Neural progenitor cell (in vitro differentiated cells): ENCODE data around the gene BMP7. TPM values are rescaled to one million over a fixed set of nuclear protein-coding genes. Genes with fewer than 3 reads are reported as not detected.

ENCODE experiments used
- DNase-seq: peaks from one replicate; pipeline ENCODE4 v3.0.0-alpha.2; 2016; ENCODE audit warnings: low spot score
- H2AFZ ChIP-seq: fragments of 200-600 bp; sonication (generic); replicated peaks from 2 replicates; pipeline ENCODE4 v1.6.1; 2016; ENCODE audit warnings: antibody characterized with exemption
- H3F3A ChIP-seq: fragments of 200-600 bp; sonication (generic); 2 replicates; pipeline ENCODE4 v1.6.1; 2016; ENCODE audit warnings: antibody characterized with exemption, low read depth
- H3K27ac ChIP-seq: fragments of 200-600 bp; sonication (generic); 2 replicates; pipeline ENCODE4 v1.5.1; 2016; ENCODE audit warnings: mild to moderate bottlenecking
- H3K27me3 ChIP-seq: fragments of 200-600 bp; sonication (generic); 2 replicates; pipeline ENCODE4 v1.6.1; 2016; ENCODE audit warnings: mild to moderate bottlenecking, moderate library complexity
- H3K36me3 ChIP-seq: fragments of 200-600 bp; sonication (generic); 2 replicates; pipeline ENCODE4 v1.5.1; 2016
- H3K4me1 ChIP-seq: fragments of 200-600 bp; sonication (generic); 2 replicates; pipeline ENCODE4 v1.6.1; 2016; ENCODE audit warnings: mixed run types
- H3K4me2 ChIP-seq: fragments of 200-600 bp; sonication (generic); 2 replicates; pipeline ENCODE4 v1.6.1; 2016
- H3K4me3 ChIP-seq: fragments of 200-600 bp; sonication (generic); 2 replicates; pipeline ENCODE4 v1.5.1; 2016
- H3K79me2 ChIP-seq: fragments of 200-600 bp; sonication (generic); 2 replicates; pipeline ENCODE4 v1.6.1; 2016; ENCODE audit warnings: low read depth
- H3K9ac ChIP-seq: fragments of 200-600 bp; sonication (generic); 2 replicates; pipeline ENCODE4 v1.6.1; 2016
- H3K9me3 ChIP-seq: fragments of 200-600 bp; sonication (generic); 2 replicates; pipeline ENCODE4 v1.5.1; 2016; ENCODE audit warnings: low read depth
- H4K20me1 ChIP-seq: fragments of 200-600 bp; sonication (generic); 2 replicates; pipeline ENCODE4 v1.6.1; 2016; ENCODE audit warnings: low read depth
- H3K27ac Mint-ChIP-seq: 3 replicates; pipeline ENCODE4 v1.8.0; 2021; ENCODE audit warnings: mixed read lengths
- H3K27me3 Mint-ChIP-seq: 2 replicates; pipeline ENCODE4 v1.8.0; 2022; ENCODE audit warnings: low read depth, mild to moderate bottlenecking, inconsistent platforms, moderate library complexity, mixed read lengths; ENCODE audit not compliant: insufficient read depth
- H3K36me3 Mint-ChIP-seq: 3 replicates; pipeline ENCODE4 v1.8.0; 2021; ENCODE audit warnings: mixed read lengths
- H3K4me1 Mint-ChIP-seq: 3 replicates; pipeline ENCODE4 v1.8.0; 2021; ENCODE audit warnings: mixed read lengths
- H3K4me3 Mint-ChIP-seq: 3 replicates; pipeline ENCODE4 v1.8.0; 2021; ENCODE audit warnings: mild to moderate bottlenecking, moderate library complexity, mixed read lengths
- H3K9me3 Mint-ChIP-seq: 3 replicates; pipeline ENCODE4 v1.8.0; 2020; ENCODE audit warnings: mixed read lengths
- CTCF ChIP-seq: fragments of 200-600 bp; sonication (generic); IDR thresholded peaks from 2 replicates; pipeline ENCODE4 v1.5.1; 2017; ENCODE audit warnings: antibody characterized with exemption, mild to moderate bottlenecking
- EZH2 ChIP-seq: fragments of 200-600 bp; sonication (generic); IDR thresholded peaks from 2 replicates; pipeline ENCODE4 v1.6.1; 2017; ENCODE audit warnings: antibody characterized with exemption, mild to moderate bottlenecking, moderate library complexity
- EZH2phosphoT487 ChIP-seq: fragments of 200-600 bp; sonication (generic); IDR thresholded peaks from 2 replicates; pipeline ENCODE4 v1.6.1; 2017; ENCODE audit warnings: antibody characterized with exemption
- total RNA-seq: library from RNA; depleted of rRNA; stranded (reverse); fragments of >200 nt; gene quantifications from 2 replicates; pipeline ENCODE4 v1.2.3, GENCODE V29; 2015; ENCODE audit warnings: low replicate concordance

BMP7 gene
- total RNA-seq, 1 donor from 2014 or later = 11.2 TPM

DNA sequence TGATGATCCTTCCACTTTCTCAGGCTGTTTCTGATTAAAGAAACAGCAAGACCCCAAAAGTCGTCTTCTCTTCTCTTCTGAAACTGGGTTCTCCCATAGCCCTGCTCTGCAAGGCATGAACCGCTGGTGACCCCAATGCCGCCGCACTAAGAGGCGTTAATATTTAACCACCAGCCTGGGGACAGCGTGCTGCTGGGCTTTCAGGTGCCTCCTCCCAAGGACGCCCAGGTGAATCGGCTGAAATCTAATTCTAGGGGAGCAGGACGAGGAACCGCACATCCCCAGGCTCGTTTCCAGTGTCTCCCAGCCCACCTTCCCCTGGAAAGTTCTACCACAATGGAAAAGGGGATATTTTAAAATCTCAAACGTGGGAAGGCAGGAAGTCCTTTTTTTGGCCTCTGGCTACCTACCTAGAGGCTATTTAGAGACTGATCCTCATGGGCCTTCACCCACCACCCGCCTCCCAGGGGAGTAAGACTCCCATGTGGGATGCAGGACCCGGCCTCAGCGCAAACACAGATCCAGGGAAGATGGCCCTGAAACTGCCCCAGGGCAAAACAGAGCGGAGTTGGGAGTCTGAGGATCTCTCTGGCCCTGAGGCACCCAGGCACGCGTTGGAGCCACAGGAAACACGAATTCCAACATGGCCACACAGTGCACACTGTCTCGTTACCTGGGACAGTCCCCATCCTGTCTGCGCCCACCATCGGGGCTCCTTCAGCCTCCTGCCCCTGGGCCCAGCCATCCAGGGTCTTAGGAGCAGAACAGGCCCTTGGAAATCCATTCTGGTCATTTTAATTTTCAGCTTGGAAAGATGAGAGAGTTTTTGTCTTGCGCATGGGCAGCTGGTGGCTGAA, 56.2 kb downstream of the BMP7 start:
- Mint-ChIP-seq H3K9me3 (peaks cover 5% of the 10 kb centered on the region), H3K4me1 (peaks cover 51% of the 10 kb centered on the region), H3K4me3 (no peak overlapping the region), H3K27ac (no peak overlapping the region), H3K27me3 (peaks cover 6% of the 10 kb centered on the region), H3K36me3 (peaks cover 41% of the 10 kb centered on the region)
- peaks cover 19% of the 10 kb centered on the region for H4K20me1 ChIP-seq
- no peaks in the 10 kb centered on the region for H3K36me3 ChIP-seq
- peaks cover 26% of the 10 kb centered on the region for H3K4me1 ChIP-seq
- DNase-seq = no peak
- H3K9me3 ChIP-seq = no peaks in the 10 kb centered on the region
- H3K79me2 ChIP-seq = no peaks in the 10 kb centered on the region
- H3K27me3 ChIP-seq = no peaks in the 10 kb centered on the region
- no peak overlapping the region for H3K4me2 ChIP-seq
- no peak overlapping the region for H2AFZ ChIP-seq
- peaks cover 34% of the 10 kb centered on the region for H3F3A ChIP-seq
- no peak overlapping the region for H3K9ac ChIP-seq
- TF ChIP-seq EZH2 = no peak
- TF ChIP-seq EZH2phosphoT487 = no peak
- TF ChIP-seq CTCF = no peak
- no peak overlapping the region for H3K27ac ChIP-seq
- H3K4me3 ChIP-seq = no peak overlapping the region

- Mint-ChIP-seq H3K4me3 (no peak overlapping the region), H3K4me1 (peaks cover 46% of the 10 kb centered on the region), H3K36me3 (peaks cover 45% of the 10 kb centered on the region), H3K9me3 (peaks cover 5% of the 10 kb centered on the region), H3K27me3 (peaks cover 4% of the 10 kb centered on the region), H3K27ac (no peak overlapping the region)
- no peak for DNase-seq
- no peak overlapping the region for H3K27ac ChIP-seq
- H3K36me3 ChIP-seq = no peaks in the 10 kb centered on the region
- H3K27me3 ChIP-seq = no peaks in the 10 kb centered on the region
- TF ChIP-seq CTCF = no peak
- TF ChIP-seq EZH2phosphoT487 = no peak
- TF ChIP-seq EZH2 = no peak
- H2AFZ ChIP-seq = no peak overlapping the region
- H3K9ac ChIP-seq = no peak overlapping the region
- no peak overlapping the region for H3K4me3 ChIP-seq
- H3K4me2 ChIP-seq = no peak overlapping the region
- H3K9me3 ChIP-seq = no peaks in the 10 kb centered on the region
- H3K79me2 ChIP-seq = no peaks in the 10 kb centered on the region
- H3F3A ChIP-seq = peaks cover 34% of the 10 kb centered on the region
- H3K4me1 ChIP-seq = peaks cover 26% of the 10 kb centered on the region
- H4K20me1 ChIP-seq = peaks cover 19% of the 10 kb centered on the region
Observed at GRCh38 chr20:57209413-57209812, 57.0 kb downstream of the BMP7 start.

DNA sequence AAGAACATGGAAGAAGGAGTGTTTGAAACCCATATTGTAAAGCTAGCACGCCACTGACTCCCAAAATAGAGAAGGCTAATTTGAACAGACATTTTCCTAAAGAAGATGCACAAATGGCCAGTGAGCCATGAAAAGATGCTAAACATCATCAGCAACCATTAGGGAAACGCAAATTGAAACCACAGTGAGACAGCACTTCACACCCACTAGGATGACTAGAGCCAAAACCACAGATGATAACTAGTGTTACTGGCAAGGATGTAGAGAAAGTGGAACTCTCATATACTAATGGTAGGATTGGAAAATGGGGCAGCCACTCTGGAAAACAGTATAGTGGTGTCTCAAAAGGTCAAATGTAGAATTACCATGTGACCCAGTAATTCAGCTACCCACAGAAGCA, 58.2 kb downstream of the BMP7 start:
- Mint-ChIP-seq H3K36me3 (peaks cover 52% of the 10 kb centered on the region), H3K4me1 (peaks cover 35% of the 10 kb centered on the region), H3K27me3 (peaks cover 4% of the 10 kb centered on the region), H3K9me3 (peaks cover 5% of the 10 kb centered on the region), H3K4me3 (no peak overlapping the region), H3K27ac (no peak overlapping the region)
- Histone ChIP-seq H3K27ac (no peak overlapping the region), H3K9me3 (no peaks in the 10 kb centered on the region), H3K9ac (no peak overlapping the region), H3K36me3 (no peaks in the 10 kb centered on the region), H3K4me3 (no peak overlapping the region), H2AFZ (no peak overlapping the region), H3F3A (peaks cover 29% of the 10 kb centered on the region), H3K4me2 (no peak overlapping the region), H3K4me1 (peaks cover 26% of the 10 kb centered on the region), H3K27me3 (no peaks in the 10 kb centered on the region), H4K20me1 (peaks cover 19% of the 10 kb centered on the region), H3K79me2 (no peaks in the 10 kb centered on the region)
- TF ChIP-seq EZH2phosphoT487 (no peak), CTCF (no peak), EZH2 (no peak)
- no peak for DNase-seq
